ENCODE results near the gene PCDH9. TPM values are rescaled to one million over a fixed set of nuclear protein-coding genes. Genes with fewer than 3 reads are reported as not detected.

Gene PCDH9
- total and polyA plus RNA-seq, 12 donors, result 2.9 to 32.0 (median 15.4) TPM

GRCh38 chr13:66489172-66489571 is 741.0 kb downstream of the PCDH9 start:
- DNase-seq, result no peak
- ATAC-seq, result no peak
- H3K4me1 ChIP-seq, result no peaks in the 10 kb centered on the region
- WGBS, 2 donors, result 95 to 97% methylated on average over 1 of the region's 1 CpG
- no peak for TF ChIP-seq CTCF (IDR thresholded peaks at IDR 0.05)
- H3K9me3 ChIP-seq, result no peaks in the 10 kb centered on the region
- no peak overlapping the region for H3K4me3 ChIP-seq
- H3K36me3 ChIP-seq, result no peaks in the 10 kb centered on the region
- intact Hi-C loops (cut with DNase I), result no loop called here
- no peaks in the 10 kb centered on the region for H3K27me3 ChIP-seq
- no peak overlapping the region for H3K27ac ChIP-seq

- no peak for ATAC-seq
- Histone ChIP-seq H3K27ac (no peak overlapping the region), H3K4me1 (no peaks in the 10 kb centered on the region), H3K9me3 (no peaks in the 10 kb centered on the region), H3K4me3 (no peak overlapping the region), H3K27me3 (no peaks in the 10 kb centered on the region), H3K36me3 (no peaks in the 10 kb centered on the region)
- no peak for DNase-seq
- TF ChIP-seq CTCF (IDR thresholded peaks at IDR 0.05), result no peak
- 87 to 89% methylated on average over 9 of the region's 9 CpGs for WGBS, 2 donors
- intact Hi-C loops (cut with DNase I), result no loop called here
Observed at GRCh38 chr13:66483712-66484111, 746.4 kb downstream of the PCDH9 start.

GRCh38 chr13:66482836-66483235 is 747.3 kb downstream of the PCDH9 start:
- Histone ChIP-seq H3K4me1 (no peaks in the 10 kb centered on the region), H3K27me3 (no peaks in the 10 kb centered on the region), H3K36me3 (no peaks in the 10 kb centered on the region), H3K4me3 (no peak overlapping the region), H3K27ac (no peak overlapping the region), H3K9me3 (no peaks in the 10 kb centered on the region)
- intact Hi-C loops (cut with DNase I), result no loop called here
- ATAC-seq, result no peak
- TF ChIP-seq CTCF (IDR thresholded peaks at IDR 0.05), result no peak
- DNase-seq, result no peak
- 66 to 90% methylated on average over 4 of the region's 4 CpGs for WGBS, 2 donors

GRCh38 chr13:66477816-66478215 is 752.3 kb downstream of the PCDH9 start:
- no peaks in the 10 kb centered on the region for H3K36me3 ChIP-seq
- H3K4me3 ChIP-seq, result no peak overlapping the region
- DNase-seq, result no peak
- 79 to 91% methylated on average over 4 of the region's 4 CpGs for WGBS, 2 donors
- no peak for ATAC-seq
- no peaks in the 10 kb centered on the region for H3K4me1 ChIP-seq
- TF ChIP-seq CTCF (IDR thresholded peaks at IDR 0.05), result no peak
- no peaks in the 10 kb centered on the region for H3K27me3 ChIP-seq
- H3K27ac ChIP-seq, result no peak overlapping the region
- no peaks in the 10 kb centered on the region for H3K9me3 ChIP-seq
- intact Hi-C loops (cut with DNase I), result no loop called here

GRCh38 chr13:66475061-66475460 is 755.1 kb downstream of the PCDH9 start:
- no peaks in the 10 kb centered on the region for H3K36me3 ChIP-seq
- DNase-seq, result no peak
- H3K27me3 ChIP-seq, result no peaks in the 10 kb centered on the region
- ATAC-seq, result no peak
- no peaks in the 10 kb centered on the region for H3K4me1 ChIP-seq
- H3K4me3 ChIP-seq, result no peak overlapping the region
- H3K9me3 ChIP-seq, result no peaks in the 10 kb centered on the region
- no peak for TF ChIP-seq CTCF (IDR thresholded peaks at IDR 0.05)
- H3K27ac ChIP-seq, result no peak overlapping the region
- intact Hi-C loops (cut with DNase I), result no loop called here
